ENCODE results near the gene RAD17.
"Not testable (repeated sequence)": the region's sequence is repeated elsewhere in the genome, so short reads cannot be mapped to it uniquely, and the experiment has no call there.

- TF ChIP-seq CTCF (IDR thresholded peaks at IDR 0.05; ENCODE audit: low read depth, low read length, missing input control); MAX (IDR thresholded peaks at IDR 0.05); HNF4A (conservative IDR thresholded peaks at IDR 0.05): not testable (repeated sequence)
Measured at GRCh38 chr5:69455428-69455988, 85.9 kb downstream of the RAD17 start.
